ENCODE results near the gene APLP2.
A peak's percentile ranks its signal among the peaks of the same experiment; 100 is the strongest.
"Not testable (repeated sequence)": the region's sequence is repeated elsewhere in the genome, so short reads cannot be mapped to it uniquely, and the experiment has no call there.

Gene APLP2

DNA sequence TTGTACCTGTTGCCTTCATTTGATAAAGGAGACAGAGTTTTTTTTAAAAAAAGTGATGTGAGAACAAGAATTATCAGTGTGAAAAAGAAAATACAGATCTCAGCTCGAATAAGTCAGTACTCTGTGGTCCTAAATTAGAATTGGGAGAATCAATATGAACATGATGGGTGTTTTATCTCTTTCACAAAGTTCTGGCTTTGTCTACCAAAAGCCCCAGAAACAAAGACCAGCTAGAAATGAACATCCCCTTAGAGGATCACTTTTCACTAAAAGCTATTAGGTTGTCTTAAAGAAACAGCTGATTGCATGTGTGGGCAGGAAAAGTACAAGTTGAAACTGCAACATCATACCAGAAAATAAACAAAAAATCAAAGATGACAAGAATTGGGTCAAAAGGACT is 81.5 kb downstream of the APLP2 start:
- no peak for DNase-seq

DNA sequence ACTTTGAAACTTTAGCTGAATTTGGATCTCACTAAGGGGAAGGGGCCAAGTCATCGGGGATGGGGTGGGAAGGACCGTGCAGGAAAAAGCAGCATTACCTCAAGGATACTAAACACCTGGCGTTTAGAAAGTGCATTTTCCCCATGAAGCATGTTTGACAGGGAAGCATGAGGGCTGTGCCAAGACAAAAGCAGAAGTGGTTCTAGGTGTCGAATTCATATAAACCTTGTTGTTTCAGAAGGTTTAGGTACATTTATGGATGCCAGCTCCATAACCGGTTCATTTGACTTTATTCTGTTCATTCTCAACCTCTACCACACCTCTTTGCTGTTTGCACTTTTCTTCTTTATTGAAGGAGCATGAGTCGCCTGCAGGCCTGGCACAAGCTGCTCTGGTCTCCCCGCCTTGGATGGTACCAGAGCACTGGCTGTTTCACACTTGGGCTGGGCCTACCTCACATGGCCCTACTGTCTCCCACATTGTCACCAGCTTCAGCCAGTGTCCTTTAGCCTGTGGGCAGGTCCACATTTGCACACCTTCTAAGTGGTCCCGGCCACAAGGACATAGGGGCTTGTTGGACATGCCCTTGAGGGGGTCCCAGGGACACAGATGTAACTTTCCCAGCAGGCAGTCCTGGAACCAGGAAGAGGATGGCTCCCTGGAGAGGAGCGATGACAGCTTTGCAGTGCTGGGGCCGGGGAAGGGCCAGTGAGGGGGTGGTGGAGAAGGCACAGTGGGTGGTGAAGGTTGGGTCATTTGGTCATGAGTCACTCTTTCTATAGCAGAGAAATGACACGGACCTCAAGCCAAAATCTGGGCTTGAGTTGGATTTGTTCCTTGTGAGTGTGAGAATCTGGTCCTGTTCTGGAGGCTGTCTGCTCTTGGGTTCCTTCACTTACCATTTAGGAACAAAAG is 86.7 kb downstream of the APLP2 start:
- DNase-seq, result no peak

DNA sequence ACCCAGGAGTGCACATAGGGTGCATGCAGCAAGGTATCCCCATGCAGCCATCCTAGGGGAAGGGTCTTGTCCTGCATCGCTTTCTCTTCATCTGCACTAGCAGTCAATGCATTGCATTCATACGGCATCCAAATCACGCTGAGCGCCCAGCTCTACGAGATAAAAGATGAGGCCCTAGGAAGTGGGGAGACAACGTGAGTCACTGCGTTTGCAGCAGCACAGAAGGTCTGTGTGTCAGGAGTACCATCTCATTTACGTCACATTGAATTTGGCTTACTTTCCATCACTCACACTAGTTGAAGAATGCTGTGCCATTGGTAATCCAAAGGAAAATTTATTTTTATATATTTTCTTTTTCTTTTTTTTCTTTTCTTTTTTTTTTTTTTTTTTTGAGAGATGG is 87.4 kb downstream of the APLP2 start:
- DNase-seq, result no peak

DNA sequence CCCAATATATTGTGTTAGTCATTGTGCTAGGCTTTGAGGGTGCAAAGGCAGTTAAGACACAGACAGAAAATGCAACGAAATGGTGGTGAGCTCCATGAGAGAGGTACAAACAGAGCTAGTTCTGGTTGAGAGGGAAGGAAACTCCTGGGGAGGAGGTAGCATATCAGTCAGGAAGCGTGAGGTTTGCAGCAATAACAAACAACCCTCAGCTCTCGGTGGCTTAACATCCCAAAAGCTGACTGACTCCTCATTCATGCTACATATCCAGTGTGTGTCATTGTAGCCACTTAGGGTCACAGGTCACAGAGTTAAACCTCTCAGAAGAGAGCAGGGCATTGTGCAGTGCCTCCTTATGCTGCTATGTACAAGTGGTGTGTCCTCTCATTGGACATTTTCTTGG is 88.1 kb downstream of the APLP2 start:
- DNase-seq, result no peak

DNA sequence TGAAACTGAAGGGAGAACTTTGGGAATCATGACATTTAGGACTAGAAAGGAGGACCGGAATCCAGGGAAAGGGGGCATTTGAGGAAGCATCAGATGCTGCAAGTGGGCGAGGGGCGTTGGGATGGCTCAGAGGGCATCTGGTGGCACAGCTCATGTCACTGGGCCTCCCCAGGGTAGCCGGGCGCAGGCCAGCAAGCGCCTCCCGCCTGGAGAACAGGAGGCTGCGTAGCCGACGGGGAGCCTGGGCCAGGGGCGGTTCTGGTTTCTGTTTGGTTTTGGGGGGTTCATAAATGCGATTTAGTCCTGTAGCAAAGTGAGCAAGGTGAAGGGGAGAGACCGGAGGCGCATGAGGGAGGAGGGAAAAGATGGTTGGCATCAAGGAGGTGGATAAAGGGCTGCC is 89.4 kb downstream of the APLP2 start:
- DNase-seq, result no peak

DNA sequence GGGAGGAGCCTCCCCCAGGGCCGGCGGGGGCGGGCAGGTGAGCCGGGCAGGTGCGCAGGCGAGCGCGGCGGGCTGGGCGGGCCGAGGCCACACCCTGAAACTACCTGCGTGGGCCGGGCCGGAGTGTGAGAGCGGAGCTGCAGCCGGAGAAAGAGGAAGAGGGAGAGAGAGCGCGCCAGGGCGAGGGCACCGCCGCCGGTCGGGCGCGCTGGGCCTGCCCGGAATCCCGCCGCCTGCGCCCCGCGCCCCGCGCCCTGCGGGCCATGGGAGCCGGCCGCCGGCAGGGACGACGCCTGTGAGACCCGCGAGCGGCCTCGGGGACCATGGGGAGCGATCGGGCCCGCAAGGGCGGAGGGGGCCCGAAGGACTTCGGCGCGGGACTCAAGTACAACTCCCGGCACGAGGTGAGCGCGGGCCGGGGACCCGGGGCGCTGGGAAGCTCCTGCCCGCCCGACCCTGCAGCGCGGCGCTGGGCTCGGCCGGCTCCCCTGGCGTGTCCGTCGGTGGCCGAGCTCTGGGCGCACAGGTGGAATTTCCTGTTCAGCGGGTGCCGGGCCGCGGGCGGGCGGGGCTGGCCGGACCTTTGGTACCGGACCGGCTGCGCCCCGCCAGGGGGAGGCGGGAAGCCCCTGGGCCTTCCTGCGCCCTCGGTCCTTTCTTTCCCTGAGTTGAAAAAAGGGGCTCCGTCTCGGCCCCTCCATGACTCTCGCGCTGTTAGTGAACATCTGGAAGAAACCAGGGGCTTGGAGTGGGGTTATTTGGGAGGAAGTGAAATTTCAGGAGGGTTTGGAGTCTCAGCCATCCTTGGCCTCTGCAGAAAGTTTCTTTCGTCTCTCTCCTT is 90.2 kb downstream of the APLP2 start, which contains the start of gene ST14:
ST14 (plus strand) TSS at position 126 of the 841 bp plus-strand sequence; CDS start at position 324, 198 bp downstream.
- DNase-seq, result no peak

DNA sequence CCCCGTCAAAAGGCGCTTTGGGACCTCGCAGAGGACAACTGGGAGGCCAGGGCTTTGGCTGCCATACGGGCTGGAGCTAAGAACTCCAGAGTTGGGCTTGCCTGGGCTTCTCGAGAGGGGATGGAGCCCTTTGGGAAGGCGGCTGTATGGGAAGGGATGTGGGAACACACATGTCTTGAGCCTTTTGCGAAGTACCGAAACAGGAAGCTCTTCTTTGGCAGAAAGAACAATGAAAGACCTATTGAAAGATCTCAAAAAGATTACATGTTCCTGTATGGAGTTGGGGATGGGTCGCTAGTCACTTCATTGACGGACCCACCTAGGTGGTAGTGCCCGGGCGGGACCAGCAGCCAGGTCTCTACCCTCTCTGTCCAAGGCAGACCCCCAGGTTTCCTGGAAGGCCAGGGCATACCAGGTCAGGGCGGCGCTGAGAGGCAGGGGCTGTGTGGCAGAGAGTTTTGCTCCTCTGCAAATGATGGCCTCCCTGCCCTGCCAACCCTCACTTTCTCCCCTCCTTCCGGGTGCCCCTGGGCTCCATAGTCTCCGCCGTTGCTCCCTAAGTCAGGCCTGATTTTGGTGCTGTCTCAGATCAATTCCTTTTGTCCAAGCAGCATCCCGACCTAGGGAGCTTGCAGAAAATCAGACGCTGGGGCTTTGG is 90.9 kb downstream of the APLP2 start:
- DNase-seq, result no peak

DNA sequence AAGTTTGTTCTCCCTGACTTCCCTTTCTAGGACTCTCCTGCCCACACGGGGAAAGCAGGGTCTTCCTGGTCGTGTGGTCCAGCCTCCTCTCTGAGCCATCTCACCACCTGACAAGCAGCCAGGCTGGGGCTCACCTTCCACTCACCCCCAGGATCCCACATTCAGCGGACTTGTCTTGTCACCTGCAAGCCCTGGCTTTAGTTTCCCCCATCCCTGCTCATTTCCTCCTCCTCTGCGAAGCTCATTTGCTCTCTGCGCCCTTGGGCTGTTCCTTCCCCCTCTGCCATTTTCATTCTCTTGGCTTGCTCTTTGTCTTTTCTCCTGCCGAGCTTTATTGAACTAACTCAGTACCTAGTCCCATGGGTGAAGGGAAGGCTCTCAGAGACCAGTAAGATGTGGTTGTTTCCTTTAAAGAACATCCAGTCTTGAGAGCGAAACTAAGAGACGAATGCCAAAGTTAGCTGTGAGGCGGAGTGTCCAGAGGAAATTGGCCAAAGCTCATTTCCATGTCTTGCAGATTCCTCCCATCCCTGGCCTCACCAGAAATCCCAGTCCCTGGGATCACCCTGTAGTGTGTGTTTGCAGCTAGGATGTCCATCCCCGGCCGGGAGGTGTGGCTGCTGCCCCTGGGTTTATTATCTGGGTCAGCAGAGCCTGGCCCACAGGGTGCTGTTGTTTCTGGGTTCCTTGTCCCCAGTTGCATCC is 91.9 kb downstream of the APLP2 start:
- no peak for DNase-seq

DNA sequence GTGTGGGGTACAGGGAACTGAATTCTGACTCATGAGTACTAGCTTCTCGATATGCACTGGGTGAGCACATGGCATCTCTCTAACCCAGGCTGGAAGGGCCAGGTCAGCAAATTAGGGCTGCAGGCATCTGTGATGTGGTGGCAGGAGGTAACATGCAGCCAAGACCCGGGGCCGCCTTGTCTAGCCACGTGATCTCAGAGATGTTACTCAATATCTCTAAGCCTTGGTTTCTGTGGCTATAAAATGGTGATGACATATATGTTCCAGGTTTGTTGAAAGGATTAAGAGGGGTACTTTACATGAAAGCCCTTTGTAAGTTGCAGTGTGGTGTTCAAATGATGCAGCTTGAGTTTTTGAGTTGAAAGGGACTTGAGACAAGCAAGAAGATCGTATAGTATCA is 93.0 kb downstream of the APLP2 start:
- no peak for DNase-seq

DNA sequence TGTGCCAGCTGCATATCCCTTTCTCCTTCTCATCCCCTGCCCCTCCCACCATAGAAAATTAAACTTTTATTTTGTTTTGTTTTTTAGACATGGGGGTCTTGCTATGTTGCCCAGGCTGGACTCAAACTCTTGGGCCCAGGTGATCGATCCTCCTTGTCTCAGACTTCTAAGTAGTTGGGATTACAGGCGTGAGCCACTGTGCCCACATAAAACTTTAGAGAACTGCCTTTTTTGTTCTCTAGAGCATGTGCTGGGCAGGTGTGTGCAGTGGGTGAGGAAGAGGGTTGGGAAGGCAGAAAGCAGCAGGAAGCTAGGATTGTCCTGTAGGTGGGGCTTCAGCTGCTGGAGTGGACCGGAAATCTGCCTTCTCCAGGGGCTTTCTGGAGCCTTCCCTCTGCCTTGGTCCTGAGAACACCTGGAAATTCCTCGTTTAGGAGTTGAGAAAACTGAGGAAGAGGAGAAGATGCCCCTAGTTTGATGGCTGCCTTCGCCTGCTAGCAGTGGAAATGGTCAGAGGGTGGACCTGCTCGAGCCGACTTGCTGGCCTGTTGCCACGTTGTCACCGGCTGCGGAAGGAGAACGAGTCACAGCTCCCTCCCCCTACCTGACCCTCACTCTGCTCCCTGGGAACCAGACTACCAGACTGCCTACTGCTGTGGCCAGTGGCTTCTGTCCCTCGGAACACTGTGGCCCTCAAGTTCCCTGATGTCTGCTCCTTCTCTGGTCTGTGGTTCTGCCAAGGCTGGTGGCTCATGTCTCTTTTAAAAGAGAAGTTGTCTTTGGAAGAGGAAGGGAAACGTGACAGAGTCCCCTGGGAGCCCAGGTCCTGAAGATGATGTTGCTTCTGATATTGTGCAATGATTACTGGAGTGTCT is 93.9 kb downstream of the APLP2 start:
- DNase-seq, result no peak

DNA sequence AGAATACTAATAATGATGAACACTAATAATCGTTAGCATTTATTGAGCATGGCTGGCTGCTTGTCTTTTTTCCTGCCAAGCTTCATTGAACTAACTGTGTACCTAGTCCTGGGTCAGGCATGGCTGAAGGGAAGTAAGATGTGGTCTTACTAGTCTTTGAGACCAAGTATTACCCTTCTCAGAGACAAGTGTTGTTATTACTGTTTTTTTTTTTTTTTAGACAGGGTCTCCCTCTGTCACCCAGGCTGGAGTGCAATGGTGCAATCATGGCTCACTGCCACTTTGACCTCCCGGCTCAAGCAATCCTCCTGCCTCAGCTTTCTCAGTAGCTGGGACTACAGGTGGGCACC is 94.5 kb downstream of the APLP2 start:
- no peak for DNase-seq

DNA sequence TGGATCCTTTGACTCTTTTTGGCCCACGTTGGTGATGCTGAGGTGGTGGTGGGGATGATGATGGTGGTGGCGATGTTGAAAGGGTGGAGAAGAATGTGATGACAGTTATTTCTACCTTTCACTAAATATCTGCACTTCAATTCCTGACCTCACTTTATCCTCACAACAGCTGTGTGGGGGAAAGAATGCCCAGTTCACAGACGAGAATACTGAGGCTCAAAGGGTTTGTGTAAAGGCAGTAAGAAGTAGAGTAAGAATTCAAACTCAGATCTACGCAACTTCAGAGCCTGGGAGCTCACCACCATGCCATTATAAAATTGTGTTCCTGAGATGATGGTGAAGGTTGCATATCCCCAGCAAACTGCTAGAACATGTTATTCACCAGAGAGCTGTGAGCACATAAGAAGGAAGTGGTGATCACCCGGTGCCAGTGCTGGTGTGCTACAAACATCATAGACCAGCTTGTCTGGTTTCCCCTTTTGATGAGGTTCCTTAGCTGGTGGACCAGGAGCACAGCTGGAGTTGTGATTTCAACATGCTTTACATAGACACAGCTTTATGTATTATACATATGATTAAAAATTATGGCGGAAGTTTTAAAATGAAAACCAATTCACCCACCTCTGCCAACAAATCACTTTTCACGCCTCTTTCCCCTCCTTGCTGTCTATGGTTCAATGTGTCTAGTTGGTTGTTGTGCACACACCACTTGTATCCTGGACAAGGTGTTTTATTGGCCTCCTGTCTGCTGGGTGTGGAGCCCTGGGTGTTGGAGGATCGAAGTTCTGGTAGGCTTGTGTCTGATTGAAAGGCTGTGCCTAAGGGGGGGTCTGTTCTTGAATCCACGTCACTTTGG is 96.1 kb downstream of the APLP2 start:
- DNase-seq, result no peak

DNA sequence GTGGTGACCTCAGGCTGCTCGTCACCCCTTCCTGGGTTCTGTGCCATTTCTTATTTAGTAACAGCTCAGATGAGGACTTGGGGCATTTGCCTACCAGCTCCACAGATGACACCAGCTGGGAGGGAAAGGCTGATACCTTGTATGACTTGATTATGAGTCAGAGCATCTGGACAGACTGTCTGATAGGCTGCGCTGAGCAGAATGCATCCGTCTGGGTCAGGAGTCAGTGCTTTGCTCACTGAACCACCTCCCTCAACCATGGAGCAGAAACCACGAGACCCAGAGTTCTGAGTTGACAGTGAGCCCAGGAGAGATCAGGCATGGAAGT is 96.7 kb downstream of the APLP2 start:
- peak in 1 of 2 experiments; percentile 28 for DNase-seq

DNA sequence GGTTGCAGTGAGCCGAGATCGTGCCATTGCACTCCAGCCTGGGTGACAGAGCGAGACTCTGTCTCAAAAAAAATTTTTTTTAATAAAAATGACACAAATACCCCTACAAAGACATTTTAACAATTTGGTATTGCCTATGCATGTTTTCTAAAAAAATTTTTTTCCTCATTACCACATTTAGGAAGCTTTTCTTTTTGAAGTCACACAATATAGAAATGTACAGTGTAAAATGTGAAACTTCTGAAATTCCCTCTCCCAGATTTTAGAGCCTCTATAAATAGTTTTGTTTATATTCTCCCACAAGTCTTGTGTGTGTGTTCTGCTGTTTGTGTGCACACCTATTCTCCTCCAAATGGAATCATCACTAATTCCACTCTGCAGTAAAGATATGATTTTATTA is 97.5 kb downstream of the APLP2 start:
- no peak for DNase-seq

DNA sequence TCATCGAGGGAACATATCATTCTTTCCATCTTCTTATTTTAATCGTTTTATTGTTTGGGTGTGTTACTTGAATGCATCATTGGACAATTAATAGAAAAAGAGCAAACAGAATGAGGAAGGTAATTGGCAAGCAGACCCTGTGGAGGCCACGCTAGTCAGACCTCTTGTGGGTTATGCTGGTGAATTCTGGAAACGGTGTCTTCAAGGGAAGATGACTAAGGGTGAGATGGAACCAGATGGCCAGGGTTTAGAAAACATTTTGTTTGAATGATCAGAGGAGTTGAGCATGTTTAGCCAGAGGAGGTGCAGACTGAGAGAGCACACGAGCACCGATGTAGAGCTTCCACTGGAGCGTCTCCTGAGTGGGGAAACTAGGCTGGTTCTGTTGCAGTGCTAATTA is 98.4 kb downstream of the APLP2 start:
- no peak for DNase-seq

DNA sequence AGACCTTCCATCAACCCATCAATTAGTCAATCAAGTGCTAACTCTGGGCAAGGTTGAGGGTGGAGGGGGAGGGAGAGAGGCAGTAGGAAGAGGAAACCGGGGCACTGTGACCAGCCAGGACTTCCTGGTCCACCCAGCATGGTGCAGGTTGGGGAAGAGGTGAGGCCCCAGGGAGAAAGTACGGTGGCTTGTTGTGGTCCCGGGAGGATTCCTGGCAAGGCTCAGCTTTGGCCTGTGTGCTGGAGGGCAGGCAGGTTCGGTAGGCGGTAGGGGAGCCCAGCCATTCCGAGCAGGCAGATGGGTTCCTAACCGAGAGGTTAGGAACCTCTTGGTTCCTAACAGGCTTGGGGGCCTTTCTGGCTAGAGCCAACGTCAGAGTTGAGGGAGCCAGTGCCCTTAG is 100.7 kb downstream of the APLP2 start:
- DNase-seq, result no peak

DNA sequence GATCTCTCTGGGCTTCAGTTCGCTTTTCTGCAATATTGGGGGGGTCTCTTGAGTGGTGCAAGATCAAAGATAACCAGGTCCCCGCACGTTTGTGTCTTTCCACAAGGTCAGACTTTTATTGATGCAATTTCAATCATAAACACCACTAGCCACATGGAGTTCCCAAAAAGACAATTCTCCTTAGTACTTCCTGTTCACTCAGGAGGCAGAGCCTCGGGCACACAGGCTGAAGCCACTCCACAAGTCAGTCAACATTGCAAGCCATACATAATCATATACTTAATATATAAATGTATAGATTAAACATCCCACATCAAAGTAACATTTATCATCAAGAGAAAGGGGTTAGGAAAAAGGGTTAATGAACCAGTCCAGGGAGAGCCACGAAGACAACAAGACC is 101.8 kb downstream of the APLP2 start:
- no peak for DNase-seq

DNA sequence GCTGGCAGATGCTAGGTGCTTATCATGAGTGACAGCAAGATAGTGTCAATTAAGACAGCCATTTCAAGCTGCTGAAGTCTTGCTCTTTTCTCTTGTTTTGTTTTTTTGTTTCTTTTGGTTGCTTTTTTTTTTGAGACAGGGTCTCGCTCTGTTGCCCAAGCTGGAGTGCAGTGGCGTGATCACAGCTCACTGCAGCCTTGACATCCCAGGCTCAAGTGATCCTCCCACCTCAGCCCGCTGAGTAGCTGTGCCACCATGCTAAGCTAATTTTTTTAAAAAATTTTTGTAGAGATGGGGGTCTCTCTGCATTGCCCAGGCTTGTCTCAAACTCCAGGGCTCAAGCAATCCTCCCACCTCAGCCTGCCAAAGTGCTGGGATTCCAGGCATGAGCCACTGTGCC is 102.3 kb downstream of the APLP2 start:
- not testable (repeated sequence) for DNase-seq

DNA sequence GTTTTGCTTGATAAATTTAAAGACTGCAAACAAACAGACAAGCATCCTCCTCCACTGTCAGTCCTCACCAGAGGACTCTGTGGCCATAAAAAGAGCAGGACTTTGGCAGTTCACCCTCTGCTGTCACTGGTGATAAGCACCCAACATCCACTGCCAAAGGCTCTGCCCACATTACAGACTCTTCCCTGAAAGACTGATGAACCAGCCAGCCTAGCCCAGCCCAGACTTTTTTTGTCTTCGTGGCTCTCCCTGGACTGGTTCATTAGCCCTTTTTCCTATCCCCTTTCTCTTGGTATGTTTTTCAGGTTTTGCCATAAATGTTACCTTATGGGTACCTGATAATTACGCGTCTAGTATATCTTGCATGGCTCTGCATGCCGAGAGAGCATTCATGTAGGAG is 104.9 kb downstream of the APLP2 start:
- no peak for DNase-seq

DNA sequence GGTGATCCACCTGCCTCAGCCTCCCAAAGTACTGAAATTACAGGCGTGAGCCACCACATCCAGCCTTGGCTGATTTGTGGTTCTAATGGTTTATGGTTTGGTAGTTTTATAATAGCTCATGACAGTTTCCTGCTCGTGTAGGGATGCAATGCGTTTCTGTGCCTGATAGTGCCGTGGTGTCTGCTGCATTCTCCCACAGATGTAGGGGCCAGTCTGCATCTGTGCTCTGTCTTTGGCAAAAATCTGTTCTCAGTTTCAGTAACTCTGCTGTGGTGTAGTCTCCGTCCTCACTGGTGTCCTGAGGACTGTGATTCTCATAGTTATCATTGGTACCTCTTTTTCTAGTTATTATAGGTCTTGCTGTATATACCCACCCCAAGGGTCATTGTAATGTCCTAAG is 106.2 kb downstream of the APLP2 start:
- no peak for DNase-seq

DNA sequence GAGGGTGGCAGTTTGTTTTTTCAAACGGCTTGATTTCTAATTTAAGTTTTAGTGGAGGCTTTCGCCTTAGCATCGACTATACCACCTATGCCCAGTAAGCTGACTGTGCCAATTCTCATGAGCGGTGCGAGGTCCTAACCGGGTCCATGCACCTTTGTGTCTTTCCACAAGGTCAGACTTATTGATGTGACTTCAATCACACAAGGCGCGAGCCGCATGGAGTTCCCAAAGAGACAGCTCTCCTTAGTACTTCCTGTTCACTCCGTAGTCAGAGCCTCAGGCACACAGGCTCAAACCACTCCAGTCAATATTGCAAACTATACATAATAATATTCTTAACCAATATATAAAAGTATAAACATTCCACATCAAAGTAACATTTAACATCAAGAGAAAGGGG is 108.1 kb downstream of the APLP2 start:
- DNase-seq, result no peak
